Thyroid gland (tissue), 4 donors: Measurements from ENCODE around the gene PLPPR1. TPM values are rescaled to one million over a fixed set of nuclear protein-coding genes. Genes with fewer than 3 reads are reported as not detected.

Experiments
- DNase-seq, 2 donors: peaks; one replicate each; pipeline ENCODE4 v3.0.0-alpha.2; 2019
- H3K27ac ChIP-seq, 3 donors: fragments of 200-600 bp; sonication (generic); 1 replicate in 2 of 3; 2 replicates in 1 of 3; pipeline ENCODE4 v1.5.1; 2016 to 2019; ENCODE audit warnings: mild to moderate bottlenecking in 1 of 3, moderate library complexity in 1 of 3
- H3K27me3 ChIP-seq: fragments of 200-600 bp; sonication (generic); one replicate; pipeline ENCODE4 v1.5.1; 2019
- H3K36me3 ChIP-seq, 2 donors: fragments of 200-600 bp; sonication (generic); one replicate each; pipeline ENCODE4 v1.5.1; 2016 to 2019
- H3K4me1 ChIP-seq, 2 donors: fragments of 200-600 bp; sonication (generic); one replicate each; pipeline ENCODE4 v1.5.1; 2017 to 2019
- H3K4me3 ChIP-seq, 3 donors: fragments of 200-600 bp; sonication (generic); replicated peaks in 1 of 3; 1 replicate in 2 of 3; 2 replicates in 1 of 3; pipeline ENCODE4 v1.5.1; 2016; ENCODE audit warnings: mild to moderate bottlenecking in 1 of 3
- H3K9me3 ChIP-seq: fragments of 200-600 bp; sonication (generic); one replicate; pipeline ENCODE4 v1.5.1; 2017
- CTCF ChIP-seq, 6 experiments: fragments of 200-600 bp in 3 of 6; fragments of 450-650 bp in 3 of 6; sonication (generic) in 3 of 6; IDR thresholded peaks; one replicate each; pipeline ENCODE4 v1.5.1; 2016 to 2019; ENCODE audit warnings: antibody characterized with exemption in 6 of 6, mild to moderate bottlenecking in 2 of 6, inconsistent platforms in 1 of 6, moderate library complexity in 1 of 6
- POLR2A ChIP-seq, 2 donors: fragments of 450-650 bp; IDR thresholded peaks; one replicate each; pipeline ENCODE4 v1.6.1; 2017; ENCODE audit warnings: antibody characterized with exemption in 2 of 2, mild to moderate bottlenecking in 2 of 2, moderate library complexity in 1 of 2
- WGBS, 2 donors: methylation state at CpG; one replicate each; pipeline ENCODE4 v1.1.5; 2017; 5-methylcytosine and 5-hydroxymethylcytosine counted together
- intact Hi-C: fragments of 100-400 bp; cut with DNase I; formaldehyde crosslinking; loops from one replicate; pipeline ENCODE4 v1.15.1; 2023
- total RNA-seq, 4 donors: library from RNA; depleted of rRNA; stranded (reverse); fragments of >200 nt; gene quantifications; one replicate each; pipeline ENCODE4 v1.2.3, GENCODE V29; 2016

Gene PLPPR1
- total RNA-seq, 4 donors from 2014 or later: 0.22 to 0.24 TPM; not detected in 2

- Histone ChIP-seq H3K27ac (no peak overlapping the region), H3K9me3 (no peaks in the 10 kb centered on the region), H3K27me3 (no peaks in the 10 kb centered on the region), H3K4me1 (no peaks in the 10 kb centered on the region), H3K36me3 (no peaks in the 10 kb centered on the region), H3K4me3 (no peak overlapping the region)
- intact Hi-C loops: no loop called here
- no peak for DNase-seq
- TF ChIP-seq CTCF (IDR thresholded peaks at IDR 0.05) (no peak), POLR2A (IDR thresholded peaks at IDR 0.05) (no peak)
These were observed 110.0 kb downstream of the PLPPR1 start for GRCh38 chr9:101138509-101138908.

- no peaks in the 10 kb centered on the region for H3K4me1 ChIP-seq
- intact Hi-C loops: no loop called here
- no peak overlapping the region for H3K4me3 ChIP-seq
- no peaks in the 10 kb centered on the region for H3K9me3 ChIP-seq
- 72 to 73% methylated on average over 2 of the region's 2 CpGs for WGBS, 2 donors
- no peaks in the 10 kb centered on the region for H3K27me3 ChIP-seq
- H3K36me3 ChIP-seq: no peaks in the 10 kb centered on the region
- no peak for DNase-seq
- no peak for TF ChIP-seq CTCF (IDR thresholded peaks at IDR 0.05)
- no peak for TF ChIP-seq POLR2A (IDR thresholded peaks at IDR 0.05)
- no peak overlapping the region for H3K27ac ChIP-seq
These were observed 110.6 kb downstream of the PLPPR1 start for GRCh38 chr9:101139082-101139481.

GRCh38 chr9:101140764-101141163 lies 112.2 kb downstream of the PLPPR1 start:
- no peaks in the 10 kb centered on the region for H3K9me3 ChIP-seq
- H3K27ac ChIP-seq: no peak overlapping the region
- WGBS, 2 donors: 69 to 77% methylated on average over 4 of the region's 4 CpGs
- H3K4me1 ChIP-seq: no peaks in the 10 kb centered on the region
- no peaks in the 10 kb centered on the region for H3K36me3 ChIP-seq
- no peak overlapping the region for H3K4me3 ChIP-seq
- DNase-seq: no peak
- intact Hi-C loops: no loop called here
- no peaks in the 10 kb centered on the region for H3K27me3 ChIP-seq
- no peak for TF ChIP-seq POLR2A (IDR thresholded peaks at IDR 0.05)
- TF ChIP-seq CTCF (IDR thresholded peaks at IDR 0.05): no peak

- Histone ChIP-seq H3K4me3 (no peak overlapping the region), H3K9me3 (no peaks in the 10 kb centered on the region), H3K27me3 (no peaks in the 10 kb centered on the region), H3K36me3 (no peaks in the 10 kb centered on the region), H3K4me1 (no peaks in the 10 kb centered on the region), H3K27ac (no peak overlapping the region)
- 50 to 56% methylated on average over 4 of the region's 4 CpGs for whole genome bisulfite sequencing, 2 donors
- intact Hi-C loops: no loop called here
- TF ChIP-seq CTCF (IDR thresholded peaks at IDR 0.05): no peak
- no peak for TF ChIP-seq POLR2A (IDR thresholded peaks at IDR 0.05)
- no peak for DNase-seq
These were observed 118.0 kb downstream of the PLPPR1 start for GRCh38 chr9:101146508-101146907.

GRCh38 chr9:101148344-101148743 lies 119.8 kb downstream of the PLPPR1 start:
- DNase-seq: no peak
- no peaks in the 10 kb centered on the region for H3K36me3 ChIP-seq
- no peak overlapping the region for H3K27ac ChIP-seq
- intact Hi-C loops: no loop called here
- H3K4me1 ChIP-seq: no peaks in the 10 kb centered on the region
- no peaks in the 10 kb centered on the region for H3K27me3 ChIP-seq
- TF ChIP-seq POLR2A (IDR thresholded peaks at IDR 0.05): no peak
- TF ChIP-seq CTCF (IDR thresholded peaks at IDR 0.05): no peak
- no peaks in the 10 kb centered on the region for H3K9me3 ChIP-seq
- no peak overlapping the region for H3K4me3 ChIP-seq
